NCI-H1092 treated with DMSO at 0.1 percent for 48 hours (cell line): Measurements from ENCODE around the gene PTP4A2.

Experiments used
- DNase-seq: peaks from one replicate; lab custom pipeline; 2025; lab: John Stamatoyannopoulos, UW

Gene PTP4A2

GRCh38 chr1:31859044-31859443, 79.1 kb downstream of the PTP4A2 start:
- no peak for DNase-seq

GRCh38 chr1:31857863-31858262, 80.3 kb downstream of the PTP4A2 start:
- DNase-seq = no peak
